SK-MEL-5 (cell line): ENCODE results near the gene MAPK1. TPM values are rescaled to one million over a fixed set of nuclear protein-coding genes. Genes with fewer than 3 reads are reported as not detected.
A peak's percentile ranks its signal among the peaks of the same experiment; 100 is the strongest.
"Not testable (repeated sequence)": the region's sequence is repeated elsewhere in the genome, so short reads cannot be mapped to it uniquely, and the experiment has no call there.

Experiments used
- DNase-seq: peaks from one replicate; pipeline ENCODE4 v3.0.0-alpha.2; 2016; ENCODE audit warnings: low read depth, low spot score
- in situ Hi-C: cut with HindIII; loops from 2 replicates; pipeline ENCODE4 v1.10.0; 2016; ENCODE audit warnings: low sequenced_read_pairs, high pct_unique_total_duplicates, low pct_unique_long_range_greater_than_20kb
- total RNA-seq: library from RNA; depleted of rRNA; stranded (reverse); fragments of >200 nt; shearing (Covaris generic); gene quantifications from 2 replicates; pipeline ENCODE4 v1.2.3, GENCODE V29; 2014

The MAPK1 gene
- total RNA-seq, 1 experiment from 2014 or later = 84.3 TPM

- DNase-seq = no peak
- in situ Hi-C loops = no loop called here
Observed at GRCh38 chr22:21730535-21731308, 136.7 kb downstream of the MAPK1 start.

DNA sequence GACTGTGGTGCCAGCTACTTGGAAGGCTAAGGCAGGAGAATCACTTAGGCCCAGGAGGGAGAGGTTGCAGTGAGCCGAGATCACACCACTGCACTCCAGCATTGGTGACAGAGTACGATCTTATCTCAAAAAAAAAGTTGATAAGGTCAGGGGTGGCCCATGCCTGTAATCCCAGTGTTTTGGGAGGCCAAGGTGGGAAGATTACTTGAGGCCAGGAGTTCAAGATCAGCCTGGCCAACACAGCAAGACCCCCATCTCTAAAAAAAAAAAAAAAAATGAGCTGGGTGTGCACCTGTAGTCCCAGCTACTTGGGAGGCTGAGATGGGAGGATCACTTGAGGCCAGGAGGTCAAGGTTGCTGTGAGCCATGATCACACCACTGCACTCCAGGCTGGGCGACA is 138.3 kb downstream of the MAPK1 start:
- in situ Hi-C loops, DNase-seq: not testable (repeated sequence)

DNA sequence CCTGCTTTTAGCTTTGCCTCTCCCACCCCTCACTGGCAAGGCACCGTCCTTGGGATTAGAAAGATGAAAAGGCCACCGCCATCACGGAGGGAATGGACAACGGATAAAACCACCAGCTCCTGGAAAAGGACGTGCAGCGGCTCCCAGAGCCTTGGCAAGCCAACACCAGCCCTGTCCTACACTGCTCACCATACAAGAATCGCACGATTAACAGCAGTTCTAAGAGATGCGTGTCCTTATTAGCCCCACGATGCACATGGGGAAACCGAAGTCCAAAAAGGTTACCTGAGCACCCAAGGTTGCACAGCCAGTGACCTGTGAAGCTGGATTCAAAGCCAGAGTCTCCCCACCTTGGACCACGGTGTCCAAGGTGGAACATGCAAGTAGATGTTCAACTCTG is 139.2 kb downstream of the MAPK1 start:
- DNase-seq = no peak
- in situ Hi-C loops = no loop called here

GRCh38 chr22:21727768-21728167 is 139.7 kb downstream of the MAPK1 start:
- no peak for DNase-seq
- in situ Hi-C loops = no loop called here

DNA sequence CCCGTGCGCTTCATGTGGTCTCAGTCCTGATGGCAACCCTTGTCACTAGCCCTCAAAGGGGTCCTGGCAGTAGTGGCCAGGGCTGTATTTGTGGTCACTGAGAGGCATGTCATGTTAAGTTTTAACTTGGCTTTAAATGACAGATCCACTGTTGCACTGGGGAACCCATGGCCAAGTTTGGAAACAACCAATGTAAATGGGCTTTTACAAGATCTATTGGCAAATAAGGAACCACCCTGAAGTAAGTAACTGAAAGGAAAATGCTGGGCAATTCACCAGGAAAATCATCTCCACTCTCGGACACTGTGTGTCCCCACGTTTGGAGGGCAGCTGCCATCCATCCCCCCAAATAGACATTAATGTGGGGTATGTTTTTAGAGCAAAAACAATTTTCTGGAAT is 140.3 kb downstream of the MAPK1 start:
- in situ Hi-C loops = no loop called here
- DNase-seq = no peak

GRCh38 chr22:21726650-21727049 is 140.8 kb downstream of the MAPK1 start:
- in situ Hi-C loops = no loop called here
- peak; percentile 50 for DNase-seq

DNA sequence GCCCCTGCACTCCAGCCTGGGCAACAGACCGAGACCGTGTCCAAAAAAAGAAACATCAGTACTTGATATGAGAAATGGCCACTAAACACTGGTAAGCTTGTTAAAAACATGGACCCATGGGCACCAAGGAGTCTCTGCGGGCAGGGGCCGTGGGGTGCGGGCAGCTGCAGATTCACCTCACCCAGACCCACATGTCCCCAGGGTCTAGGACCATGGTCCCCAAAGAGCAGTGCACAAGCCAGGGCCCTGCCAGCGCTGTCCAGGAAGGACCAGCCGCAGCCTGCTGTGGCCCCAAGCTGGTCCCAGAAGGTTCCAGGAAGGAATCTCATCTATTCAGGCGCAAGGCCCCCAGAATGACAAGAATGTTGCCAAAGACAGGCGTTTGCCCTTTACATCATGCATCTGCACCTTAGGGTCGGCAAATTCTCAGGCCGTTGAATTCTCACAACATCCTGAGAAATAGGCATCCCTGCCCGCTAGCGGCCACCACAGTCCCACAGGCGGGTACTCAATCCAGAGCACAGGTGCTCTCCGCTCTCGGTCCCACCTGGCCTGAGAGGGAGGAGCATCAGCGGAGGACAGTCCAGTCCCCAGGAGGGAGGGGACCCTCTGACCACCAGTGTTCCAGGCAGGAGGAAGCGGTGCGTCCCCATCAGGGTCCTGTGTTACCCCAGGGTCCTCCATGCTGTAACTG is 141.3 kb downstream of the MAPK1 start:
- DNase-seq = no peak
- in situ Hi-C loops = no loop called here

DNA sequence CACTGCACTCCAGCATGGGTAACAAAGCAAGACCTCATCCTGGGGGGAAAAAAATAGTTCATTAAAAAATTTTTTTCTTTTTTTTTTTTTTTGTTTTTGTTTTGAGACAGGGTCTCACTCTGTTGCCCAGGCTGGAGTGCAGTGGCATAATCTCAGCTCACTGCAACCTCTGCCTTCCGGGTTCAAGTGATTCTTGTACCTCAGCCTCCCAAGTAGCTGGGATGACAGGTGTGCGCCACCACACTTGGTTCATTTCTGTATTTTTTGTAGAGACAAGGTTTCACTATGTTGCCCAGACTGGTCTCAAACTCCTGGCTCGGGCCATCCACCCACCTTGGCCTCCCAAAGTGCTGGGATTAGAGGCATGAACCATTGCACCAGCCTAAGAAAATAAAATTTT is 142.9 kb downstream of the MAPK1 start:
- in situ Hi-C loops = loop anchor here (25.0 kb wide), 1 partner anchor 213 kb away; no protein-coding TSS in a partner anchor
- DNase-seq = not testable (repeated sequence)

DNA sequence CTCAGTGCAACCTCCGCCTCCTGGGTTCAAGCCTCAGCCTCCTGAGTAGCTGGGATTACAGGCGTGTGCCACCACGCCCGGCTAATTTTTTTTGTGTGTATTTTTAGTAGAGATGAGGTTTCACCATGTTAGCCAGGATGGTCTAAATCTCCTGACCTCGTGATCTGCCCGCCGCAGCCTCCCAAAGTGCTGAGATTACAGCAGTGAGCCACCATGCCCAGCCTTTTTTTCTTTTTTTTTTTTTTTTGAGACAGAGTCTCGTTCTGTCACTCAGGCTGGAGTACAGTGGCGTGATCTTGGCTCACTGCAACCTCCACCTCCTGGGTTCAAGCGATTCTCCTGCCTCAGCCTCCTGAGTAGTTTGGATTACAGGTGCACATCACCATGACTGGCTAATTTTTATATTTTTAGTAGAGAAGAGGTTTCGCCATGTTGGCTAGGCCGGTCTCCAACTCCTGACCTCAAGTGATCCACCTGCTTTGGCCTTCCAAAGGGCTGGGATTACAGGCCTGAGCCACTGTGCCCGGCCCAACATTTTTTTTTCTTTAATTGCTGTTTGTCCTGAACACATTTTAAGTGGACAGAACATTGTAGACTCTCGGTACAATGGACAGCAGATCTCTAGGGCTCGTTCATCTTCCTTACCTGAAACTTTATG is 146.1 kb downstream of the MAPK1 start:
- in situ Hi-C loops = loop anchor here (25.0 kb wide), 1 partner anchor 216 kb away; no protein-coding TSS in a partner anchor
- DNase-seq = not testable (repeated sequence)

DNA sequence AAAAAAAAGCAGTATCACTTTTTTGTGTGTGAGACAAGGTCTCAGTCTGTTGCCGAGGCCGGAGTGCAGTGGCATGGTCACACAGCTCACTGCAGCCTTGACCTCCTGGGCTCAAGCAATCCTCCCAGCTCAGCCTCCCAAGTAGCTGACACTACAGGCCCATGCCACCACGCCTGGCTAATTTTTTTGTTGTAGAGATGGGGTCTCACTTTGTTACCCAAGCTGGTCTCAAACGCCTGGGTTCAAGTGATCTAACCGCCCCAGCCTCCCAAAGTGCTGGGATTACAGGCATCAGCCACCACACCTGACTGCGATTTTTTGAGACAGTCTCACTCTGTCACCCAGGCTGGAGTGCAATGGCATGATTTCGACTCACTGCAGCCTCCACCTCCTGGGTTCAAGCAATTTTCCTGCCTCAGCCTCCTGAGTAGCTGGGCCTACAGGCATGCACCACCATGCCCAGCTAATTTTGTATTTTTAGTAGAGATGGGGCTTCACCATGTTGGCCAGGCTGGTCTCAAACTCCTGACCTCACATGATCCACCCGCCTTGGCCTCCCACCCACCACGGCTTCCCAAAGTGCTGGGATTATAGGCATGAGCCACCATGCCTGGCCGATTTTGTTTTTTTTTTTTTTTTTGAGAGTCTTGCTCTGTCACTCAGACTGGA is 147.1 kb downstream of the MAPK1 start:
- not testable (repeated sequence) for DNase-seq
- in situ Hi-C loops = loop anchor here (25.0 kb wide), 1 partner anchor 217 kb away; no protein-coding TSS in a partner anchor

- in situ Hi-C loops = loop anchor here (25.0 kb wide), 1 partner anchor 218 kb away; no protein-coding TSS in a partner anchor
- DNase-seq = peak; percentile 32
Observed at GRCh38 chr22:21719024-21719423, 148.4 kb downstream of the MAPK1 start.

GRCh38 chr22:21718499-21718898 is 148.9 kb downstream of the MAPK1 start:
- in situ Hi-C loops = loop anchor here (25.0 kb wide), 1 partner anchor 219 kb away; no protein-coding TSS in a partner anchor
- no peak for DNase-seq

DNA sequence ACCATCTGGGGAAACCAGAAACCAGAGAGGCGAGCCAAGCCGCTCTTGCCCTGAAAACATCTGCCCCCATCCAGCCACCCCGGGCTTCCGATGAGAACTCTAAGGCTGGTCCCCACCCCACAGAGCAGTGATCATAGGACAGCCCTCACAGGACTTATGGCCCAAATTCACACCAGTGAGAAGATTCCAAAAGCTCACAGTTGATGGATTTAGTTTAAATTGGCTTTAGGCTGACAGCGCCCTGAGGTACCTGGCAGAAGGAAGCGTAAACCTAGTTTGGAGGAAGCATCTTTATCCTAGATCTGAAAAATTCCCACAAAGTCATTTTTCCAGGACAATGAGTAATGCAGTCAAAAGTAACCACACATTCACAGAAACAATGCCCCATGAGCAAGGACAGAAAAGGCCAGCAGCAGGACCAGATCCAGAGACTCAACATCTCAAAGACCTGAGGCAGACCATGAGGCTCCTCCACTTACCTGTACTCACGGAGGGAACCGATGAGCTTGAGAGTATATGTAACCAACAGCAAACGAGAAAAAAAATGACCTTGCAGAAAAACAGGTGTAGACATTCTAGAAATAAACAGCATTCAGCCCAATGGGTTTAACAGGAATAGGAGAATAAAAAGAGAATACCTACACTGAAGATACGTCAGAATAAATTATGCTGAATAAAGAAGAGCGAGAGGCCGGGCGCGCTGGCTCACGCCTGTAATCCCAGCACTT is 150.9 kb downstream of the MAPK1 start:
- in situ Hi-C loops = loop anchor here (25.0 kb wide), 1 partner anchor 221 kb away; no protein-coding TSS in a partner anchor
- DNase-seq = not testable (repeated sequence)

- in situ Hi-C loops = loop anchor here (25.0 kb wide), 1 partner anchor 223 kb away; no protein-coding TSS in a partner anchor
Observed at GRCh38 chr22:21714786-21715185, 152.7 kb downstream of the MAPK1 start.

DNA sequence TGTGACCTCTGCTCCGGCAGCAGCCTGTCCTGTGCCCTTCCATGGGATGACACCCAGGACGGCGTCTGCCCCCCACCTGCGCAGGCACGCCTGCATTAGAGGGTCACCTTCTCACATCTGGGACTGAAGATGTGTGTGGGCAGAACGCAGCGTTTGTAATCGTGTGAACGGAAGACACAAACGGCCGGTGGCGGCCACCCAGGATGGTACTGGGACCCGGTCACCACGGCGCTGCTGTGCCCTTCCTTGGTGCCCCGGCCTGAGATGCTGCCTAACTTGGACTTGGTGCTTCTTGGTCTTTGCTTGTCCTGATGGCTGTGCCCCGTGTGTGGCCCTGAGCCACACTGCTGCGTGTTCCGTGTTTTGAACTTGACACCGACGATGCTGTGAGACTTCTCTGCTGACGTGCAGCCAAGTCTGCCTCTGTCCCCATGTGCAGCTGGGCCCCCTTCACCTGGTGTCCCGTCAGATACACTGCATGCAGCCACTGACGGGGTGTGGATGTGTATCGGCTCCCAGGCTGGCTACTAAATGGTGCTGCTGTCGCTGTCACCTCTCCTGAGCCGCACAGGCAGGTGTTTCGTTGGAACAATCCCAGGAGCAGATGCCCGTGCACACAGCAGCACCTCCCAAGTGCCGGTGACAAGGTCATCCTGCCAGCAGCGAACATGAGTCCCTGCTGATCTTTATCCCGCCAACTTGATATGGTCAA is 153.2 kb downstream of the MAPK1 start:
- DNase-seq = no peak
- in situ Hi-C loops = loop anchor here (25.0 kb wide), 1 partner anchor 223 kb away; no protein-coding TSS in a partner anchor

More at GRCh38 chr22:21714786-21715185, 152.7 kb downstream of the MAPK1 start:
- no peak for DNase-seq

DNA sequence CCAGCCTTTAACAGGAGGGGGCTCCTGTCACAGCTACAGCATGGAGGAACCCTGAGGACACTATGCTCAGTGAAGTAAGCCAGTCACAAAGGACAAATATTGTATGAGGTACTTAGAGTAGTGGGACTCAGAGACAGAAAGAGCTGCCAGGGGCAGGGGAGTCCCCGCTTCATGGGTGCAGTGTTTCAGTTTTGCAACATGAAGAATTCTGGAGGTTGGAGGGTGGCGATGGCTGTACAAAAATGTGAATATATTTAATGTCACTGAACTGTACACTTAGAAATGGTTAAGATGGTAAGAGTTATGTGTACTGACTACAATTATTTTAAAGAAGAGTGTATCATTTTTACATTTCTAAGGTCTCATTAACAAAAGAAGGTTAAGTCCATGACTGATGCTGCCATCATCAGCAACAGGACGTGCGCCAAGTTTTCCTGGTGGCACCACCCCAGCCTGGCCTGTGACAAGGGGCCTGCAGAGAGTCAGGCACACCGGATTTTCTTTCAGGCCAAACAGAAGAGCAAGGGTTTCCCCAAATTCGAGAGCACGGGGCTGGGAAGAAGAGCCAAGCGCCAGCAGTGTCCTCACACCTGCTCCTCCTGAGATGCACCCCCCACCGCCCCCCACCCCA is 153.9 kb downstream of the MAPK1 start:
- in situ Hi-C loops = loop anchor here (25.0 kb wide), 1 partner anchor 224 kb away; no protein-coding TSS in a partner anchor
- no peak for DNase-seq
